WTC11 (cell line): ENCODE results near the gene CRYBA1. TPM values are rescaled to one million over a fixed set of nuclear protein-coding genes. Genes with fewer than 3 reads are reported as not detected.
A peak's percentile ranks its signal among the peaks of the same experiment; 100 is the strongest.
"Not testable (repeated sequence)": the region's sequence is repeated elsewhere in the genome, so short reads cannot be mapped to it uniquely, and the experiment has no call there.

Experiments used
- ATAC-seq: fragments of 200-7000 bp; cut with Tn5 transposase; 2 replicates; pipeline ENCODE4 v1.10.0; 2021; ENCODE audit warnings: mild to moderate bottlenecking, moderate library complexity
- Bru-seq: library from RNA; stranded (reverse); fragments of 400-500 nt; gene quantifications from one replicate; lab custom pipeline; 2021; lab: Mats Ljungman, UMichigan
- CTCF ChIA-PET: fragments of 300-600 bp; sonication (Branson Sonifier 250); formaldehyde crosslinking; loops from one replicate; lab custom pipeline; 2021; ENCODE audit warnings: antibody characterized with exemption; lab: Charles Lee
- POLR2A ChIA-PET: fragments of 350-600 bp; sonication (Branson Sonifier 250); formaldehyde crosslinking; loops from one replicate; lab custom pipeline; 2021; ENCODE audit warnings: antibody characterized with exemption; lab: Charles Lee
- DNase-seq: peaks from one replicate; pipeline ENCODE4 v3.0.0; 2021; ENCODE audit warnings: low spot score
- H3K27ac Mint-ChIP-seq: 2 replicates; pipeline ENCODE4 v1.8.0; 2021; ENCODE audit warnings: mixed read lengths
- H3K27me3 Mint-ChIP-seq: 2 replicates; pipeline ENCODE4 v1.8.0; 2021; ENCODE audit warnings: low read depth, mild to moderate bottlenecking, moderate library complexity, mixed read lengths
- H3K36me3 Mint-ChIP-seq: 2 replicates; pipeline ENCODE4 v1.8.0; 2021; ENCODE audit warnings: mixed read lengths
- H3K4me1 Mint-ChIP-seq: 2 replicates; pipeline ENCODE4 v1.8.0; 2022; ENCODE audit warnings: mixed read lengths
- H3K4me3 Mint-ChIP-seq: 2 replicates; pipeline ENCODE4 v1.8.0; 2021; ENCODE audit warnings: mild to moderate bottlenecking, moderate library complexity, mixed read lengths
- H3K9me3 Mint-ChIP-seq: 2 replicates; pipeline ENCODE4 v1.8.0; 2021; ENCODE audit warnings: mixed read lengths
- ATF6 ChIP-seq: sonication (generic); formaldehyde crosslinking; IDR thresholded peaks from 2 replicates; pipeline ENCODE4 v1.8.1; 2023; ENCODE audit warnings: mild to moderate bottlenecking, missing genetic modification reagents
- CBFB ChIP-seq: sonication (generic); formaldehyde crosslinking; IDR thresholded peaks from 2 replicates; pipeline ENCODE4 v1.8.1; 2022; ENCODE audit warnings: mild to moderate bottlenecking, low read depth, missing genetic modification reagents
- ELF4 ChIP-seq: sonication (generic); formaldehyde crosslinking; IDR thresholded peaks from 2 replicates; pipeline ENCODE4 v1.8.1; 2022; ENCODE audit warnings: low read depth, mild to moderate bottlenecking, moderate library complexity, missing genetic modification reagents
- ESRRA ChIP-seq: sonication (generic); formaldehyde crosslinking; IDR thresholded peaks from 2 replicates; pipeline ENCODE4 v1.8.1; 2022; ENCODE audit warnings: mild to moderate bottlenecking, missing genetic modification reagents, borderline replicate concordance
- GTF2I ChIP-seq: fragments of 250-450 bp; sonication (Bioruptor Pico); conservative IDR thresholded peaks from 2 replicates; pipeline ENCODE4 v1.4.0; 2021; ENCODE audit warnings: mild to moderate bottlenecking
- MAX ChIP-seq: sonication (generic); formaldehyde crosslinking; IDR thresholded peaks from 2 replicates; pipeline ENCODE4 v1.8.0; 2022; ENCODE audit warnings: mild to moderate bottlenecking, missing genetic modification reagents
- MXD4 ChIP-seq: fragments of 250-450 bp; sonication (Bioruptor Pico); IDR thresholded peaks from 2 replicates; pipeline ENCODE4 v1.8.0; 2021; ENCODE audit warnings: mild to moderate bottlenecking, moderate library complexity, borderline replicate concordance
- PRDM15 ChIP-seq: sonication (generic); formaldehyde crosslinking; IDR thresholded peaks from 2 replicates; pipeline ENCODE4 v1.8.0; 2022; ENCODE audit warnings: missing genetic modification reagents
- RELA ChIP-seq: sonication (generic); formaldehyde crosslinking; IDR thresholded peaks from 2 replicates; pipeline ENCODE4 v1.8.1; 2022; ENCODE audit warnings: missing genetic modification reagents, mild to moderate bottlenecking, borderline replicate concordance
- SP1 ChIP-seq: sonication (generic); formaldehyde crosslinking; conservative IDR thresholded peaks from 2 replicates; pipeline ENCODE4 v1.8.1; 2022; ENCODE audit warnings: missing genetic modification reagents
- TCF7 ChIP-seq: sonication (generic); formaldehyde crosslinking; IDR thresholded peaks from 2 replicates; pipeline ENCODE4 v1.8.0; 2022; ENCODE audit warnings: mild to moderate bottlenecking, low read depth, missing genetic modification reagents, moderate library complexity
- ZNF232 ChIP-seq: sonication (generic); formaldehyde crosslinking; IDR thresholded peaks from 2 replicates; pipeline ENCODE4 v1.8.0; 2022; ENCODE audit warnings: mild to moderate bottlenecking, missing genetic modification reagents
- ZNF281 ChIP-seq: sonication (generic); formaldehyde crosslinking; IDR thresholded peaks from 2 replicates; pipeline ENCODE4 v1.8.0; 2023; ENCODE audit warnings: mild to moderate bottlenecking, missing genetic modification reagents
- long read RNA-seq, 3 experiments: library from RNA in 1 of 3; library from capped mRNA in 1 of 3; library from polyadenylated mRNA in 1 of 3; unstranded in 2 of 3; stranded (forward) in 1 of 3; transcript quantifications; one replicate each; pipeline ENCODE4 v2.0.0, GENCODE V29; 2021
- total RNA-seq: library from RNA; stranded (reverse); gene quantifications from 3 replicates; pipeline ENCODE4 v1.2.3, GENCODE V29; 2021

Gene CRYBA1
- total RNA-seq (not detected in 3 replicates), Bru-seq, nascent RNA (not detected)
- long read RNA-seq, experiment 1 = 0 reads
- long read RNA-seq, experiment 2 = 0 reads
- long read RNA-seq, experiment 3 = 0 reads

GRCh38 chr17:29246628-29247027, at the start of gene CRYBA1:
CRYBA1 (plus strand) TSS chr17:29246859; CDS start chr17:29246864, 5 bp downstream.
- no peak for DNase-seq
- no peak; the same call in 1 of the 2 replicates for ATAC-seq
- H3K9me3 Mint-ChIP-seq = no peaks in the 10 kb centered on the region
- H3K36me3 Mint-ChIP-seq = no peaks in the 10 kb centered on the region
- ChIA-PET POLR2A (no interaction called here), CTCF (interaction anchor here (0.7 kb wide), 1 partner anchor 27 kb away, joined by 3 read pairs; no protein-coding TSS in a partner anchor)
- H3K4me1 Mint-ChIP-seq = peaks cover 6% of the 10 kb centered on the region
- no peak for TF ChIP-seq GTF2I (CRISPR knock-in tag)
- TF ChIP-seq SP1 (CRISPR knock-in tag) = no peak
- H3K27ac Mint-ChIP-seq = no peak within 1 kb of the TSS
- H3K27me3 Mint-ChIP-seq = no peaks in the 10 kb centered on the region
- no peak within 1 kb of the TSS for H3K4me3 Mint-ChIP-seq

GRCh38 chr17:29197516-29198272, 49.0 kb upstream of the CRYBA1 start:
- H3K4me3 Mint-ChIP-seq = no peak overlapping the region
- ChIA-PET POLR2A (no interaction called here), CTCF (interaction anchor here (1.1 to 4.1 kb wide), 6 partner anchors 11 to 420 kb away, joined by 3 to 29 read pairs (median 10); partner anchors contain the start of gene MYO18A)
- H3K27me3 Mint-ChIP-seq = no peaks in the 10 kb centered on the region
- H3K4me1 Mint-ChIP-seq = peaks cover 6% of the 10 kb centered on the region; the same call in 1 of the 2 replicates
- H3K36me3 Mint-ChIP-seq = no peaks in the 10 kb centered on the region
- H3K27ac Mint-ChIP-seq = no peak overlapping the region
- TF ChIP-seq ZNF281 (CRISPR knock-in tag) (no peak), TCF7 (no peak), MAX (CRISPR knock-in tag) (no peak), ELF4 (no peak), ESRRA (CRISPR knock-in tag) (no peak), ZNF232 (CRISPR knock-in tag) (no peak), RELA (no peak), CBFB (CRISPR knock-in tag) (no peak)
- no peaks in the 10 kb centered on the region for H3K9me3 Mint-ChIP-seq
- DNase-seq = no peak
- ATAC-seq = no peak

GRCh38 chr17:29204068-29204804, 42.4 kb upstream of the CRYBA1 start:
- not testable (repeated sequence) for DNase-seq, H3K9me3 Mint-ChIP-seq, H3K4me3 Mint-ChIP-seq, H3K36me3 Mint-ChIP-seq, H3K27ac Mint-ChIP-seq, H3K27me3 Mint-ChIP-seq
- CTCF ChIA-PET = interaction anchor here (0.5 to 2.6 kb wide), 6 partner anchors 15 to 686 kb away, joined by 3 to 12 read pairs (median 4); partner anchors contain the start of gene MYO18A
- ATAC-seq = peak; percentile 38; the same call in 1 of the 2 replicates
- peaks cover 21% of the 10 kb centered on the region for H3K4me1 Mint-ChIP-seq
- POLR2A ChIA-PET = interaction anchor here (0.6 to 1.2 kb wide), 2 partner anchors 27 to 68 kb away, joined by 3 to 5 read pairs; no protein-coding TSS in a partner anchor

GRCh38 chr17:29205047-29205446, 41.6 kb upstream of the CRYBA1 start:
- CTCF ChIA-PET = interaction anchor here (1.1 to 2.6 kb wide), 5 partner anchors 14 to 81 kb away, joined by 4 to 12 read pairs (median 6); partner anchors contain the start of gene MYO18A
- no peaks in the 10 kb centered on the region for H3K27me3 Mint-ChIP-seq
- H3K27ac Mint-ChIP-seq = no peak overlapping the region
- DNase-seq = no peak
- ATAC-seq = no peak
- peaks cover 21% of the 10 kb centered on the region for H3K4me1 Mint-ChIP-seq
- H3K36me3 Mint-ChIP-seq = no peaks in the 10 kb centered on the region
- no peak overlapping the region for H3K4me3 Mint-ChIP-seq
- TF ChIP-seq ATF6 (CRISPR knock-in tag) = no peak
- TF ChIP-seq PRDM15 (CRISPR knock-in tag) = peak; percentile 37; the same call in 1 of the 2 replicates
- no peak for TF ChIP-seq MXD4
- TF ChIP-seq, all 79 proteins: peak for 1
- POLR2A ChIA-PET = interaction anchor here (1.2 kb wide), 1 partner anchor 28 kb away, joined by 3 read pairs; no protein-coding TSS in a partner anchor
- H3K9me3 Mint-ChIP-seq = no peaks in the 10 kb centered on the region
